ENCODE measurements around the gene DXO. TPM values are rescaled to one million over a fixed set of nuclear protein-coding genes. Genes with fewer than 3 reads are reported as not detected.

DXO gene
- total RNA-seq, 1 experiment from 2014 or later = 13.8 TPM

GRCh38 chr6:31971993-31972708 lies at the start of gene DXO (continued):
- TF ChIP-seq ESRRA (CRISPR knock-in tag; IDR thresholded peaks at IDR 0.05; ENCODE audit: borderline replicate concordance) = no peak
- no peak for TF ChIP-seq SMAD4 (CRISPR knock-in tag; IDR thresholded peaks at IDR 0.05)
- TF ChIP-seq ATF6 (CRISPR knock-in tag; IDR thresholded peaks at IDR 0.05) = no peak
- TF ChIP-seq FOXP4 (CRISPR knock-in tag; IDR thresholded peaks at IDR 0.05) = peak; percentile 60; the same call in 1 of the 2 replicates
- peak; percentile 83; the same call in 1 of the 2 replicates for TF ChIP-seq ATF3 (CRISPR knock-in tag; conservative IDR thresholded peaks at IDR 0.05)
- TF ChIP-seq, protein P1, sequence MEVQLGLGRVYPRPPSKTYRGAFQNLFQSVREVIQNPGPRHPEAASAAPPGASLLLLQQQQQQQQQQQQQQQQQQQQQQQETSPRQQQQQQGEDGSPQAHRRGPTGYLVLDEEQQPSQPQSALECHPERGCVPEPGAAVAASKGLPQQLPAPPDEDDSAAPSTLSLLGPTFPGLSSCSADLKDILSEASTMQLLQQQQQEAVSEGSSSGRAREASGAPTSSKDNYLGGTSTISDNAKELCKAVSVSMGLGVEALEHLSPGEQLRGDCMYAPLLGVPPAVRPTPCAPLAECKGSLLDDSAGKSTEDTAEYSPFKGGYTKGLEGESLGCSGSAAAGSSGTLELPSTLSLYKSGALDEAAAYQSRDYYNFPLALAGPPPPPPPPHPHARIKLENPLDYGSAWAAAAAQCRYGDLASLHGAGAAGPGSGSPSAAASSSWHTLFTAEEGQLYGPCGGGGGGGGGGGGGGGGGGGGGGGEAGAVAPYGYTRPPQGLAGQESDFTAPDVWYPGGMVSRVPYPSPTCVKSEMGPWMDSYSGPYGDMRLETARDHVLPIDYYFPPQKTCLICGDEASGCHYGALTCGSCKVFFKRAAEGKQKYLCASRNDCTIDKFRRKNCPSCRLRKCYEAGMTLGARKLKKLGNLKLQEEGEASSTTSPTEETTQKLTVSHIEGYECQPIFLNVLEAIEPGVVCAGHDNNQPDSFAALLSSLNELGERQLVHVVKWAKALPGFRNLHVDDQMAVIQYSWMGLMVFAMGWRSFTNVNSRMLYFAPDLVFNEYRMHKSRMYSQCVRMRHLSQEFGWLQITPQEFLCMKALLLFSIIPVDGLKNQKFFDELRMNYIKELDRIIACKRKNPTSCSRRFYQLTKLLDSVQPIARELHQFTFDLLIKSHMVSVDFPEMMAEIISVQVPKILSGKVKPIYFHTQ (CRISPR knock-in tag; IDR thresholded peaks at IDR 0.05) = no peak
- 0 out of 2 replicates have a peak, but pooled peaks have one; percentile 39 for TF ChIP-seq ZNF219 (CRISPR knock-in tag; IDR thresholded peaks at IDR 0.05; ENCODE audit: borderline replicate concordance)
- no peak for TF ChIP-seq RORB (CRISPR knock-in tag; IDR thresholded peaks at IDR 0.05)
- TF ChIP-seq NR3C1 (CRISPR knock-in tag; conservative IDR thresholded peaks at IDR 0.05; ENCODE audit: low read depth) = no peak
- TF ChIP-seq, protein P2, sequence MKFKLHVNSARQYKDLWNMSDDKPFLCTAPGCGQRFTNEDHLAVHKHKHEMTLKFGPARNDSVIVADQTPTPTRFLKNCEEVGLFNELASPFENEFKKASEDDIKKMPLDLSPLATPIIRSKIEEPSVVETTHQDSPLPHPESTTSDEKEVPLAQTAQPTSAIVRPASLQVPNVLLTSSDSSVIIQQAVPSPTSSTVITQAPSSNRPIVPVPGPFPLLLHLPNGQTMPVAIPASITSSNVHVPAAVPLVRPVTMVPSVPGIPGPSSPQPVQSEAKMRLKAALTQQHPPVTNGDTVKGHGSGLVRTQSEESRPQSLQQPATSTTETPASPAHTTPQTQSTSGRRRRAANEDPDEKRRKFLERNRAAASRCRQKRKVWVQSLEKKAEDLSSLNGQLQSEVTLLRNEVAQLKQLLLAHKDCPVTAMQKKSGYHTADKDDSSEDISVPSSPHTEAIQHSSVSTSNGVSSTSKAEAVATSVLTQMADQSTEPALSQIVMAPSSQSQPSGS (CRISPR knock-in tag; IDR thresholded peaks at IDR 0.05; ENCODE audit: borderline replicate concordance, low read depth) = no peak
- TF ChIP-seq, protein P3, sequence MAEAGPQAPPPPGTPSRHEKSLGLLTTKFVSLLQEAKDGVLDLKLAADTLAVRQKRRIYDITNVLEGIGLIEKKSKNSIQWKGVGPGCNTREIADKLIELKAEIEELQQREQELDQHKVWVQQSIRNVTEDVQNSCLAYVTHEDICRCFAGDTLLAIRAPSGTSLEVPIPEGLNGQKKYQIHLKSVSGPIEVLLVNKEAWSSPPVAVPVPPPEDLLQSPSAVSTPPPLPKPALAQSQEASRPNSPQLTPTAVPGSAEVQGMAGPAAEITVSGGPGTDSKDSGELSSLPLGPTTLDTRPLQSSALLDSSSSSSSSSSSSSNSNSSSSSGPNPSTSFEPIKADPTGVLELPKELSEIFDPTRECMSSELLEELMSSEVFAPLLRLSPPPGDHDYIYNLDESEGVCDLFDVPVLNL (CRISPR knock-in tag; IDR thresholded peaks at IDR 0.05; ENCODE audit: borderline replicate concordance, low read depth) = no peak
- TF ChIP-seq E2F5 (CRISPR knock-in tag; IDR thresholded peaks at IDR 0.05) = 0 out of 2 replicates have a peak, but pooled peaks have one; percentile 60
- no peak for TF ChIP-seq ZMAT4 (CRISPR knock-in tag; IDR thresholded peaks at IDR 0.05)
- no peak for TF ChIP-seq CDX4 (CRISPR knock-in tag; IDR thresholded peaks at IDR 0.05; ENCODE audit: borderline replicate concordance)
- TF ChIP-seq USF1 (CRISPR knock-in tag; IDR thresholded peaks at IDR 0.05) = peak; percentile 56
- peak; percentile 63; the same call in 1 of the 2 replicates for TF ChIP-seq JUN (CRISPR knock-in tag; IDR thresholded peaks at IDR 0.05)
- TF ChIP-seq ZNF281 (CRISPR knock-in tag; IDR thresholded peaks at IDR 0.05) = peak; percentile 72; the same call in 1 of the 2 replicates
- TF ChIP-seq GABPB1 (CRISPR knock-in tag; IDR thresholded peaks at IDR 0.05) = peak; percentile 96
- TF ChIP-seq OVOL2 (CRISPR knock-in tag; IDR thresholded peaks at IDR 0.05; ENCODE audit: borderline replicate concordance) = no peak
- TF ChIP-seq JAZF1 (CRISPR knock-in tag; IDR thresholded peaks at IDR 0.05) = no peak
